SK-N-SH (cell line): ENCODE measurements around the gene ZNF444.

Experiments
- EP300 ChIP-seq, 2 experiments: IDR thresholded peaks; 2 replicates each; pipeline versions ENCODE4 v1.4.0 to v1.6.1; 2012; ENCODE audit warnings: borderline replicate concordance in 1 of 2, low read depth in 1 of 2, low read length in 1 of 2
- POLR2AphosphoS5 ChIP-seq: IDR thresholded peaks from 2 replicates; pipeline ENCODE4 v1.6.1; 2012; ENCODE audit warnings: low read depth, low read length
- YY1 ChIP-seq: IDR thresholded peaks from 2 replicates; pipeline ENCODE4 v1.4.0; 2012; ENCODE audit warnings: low read depth, mild to moderate bottlenecking
- TF ChIP-seq, protein P1 (sequence below): fragments of 200-600 bp; sonication (generic); IDR thresholded peaks from 2 replicates; pipeline ENCODE4 v1.6.1; 2017; ENCODE audit warnings: antibody characterized with exemption, mild to moderate bottlenecking, moderate library complexity
- TF ChIP-seq, protein P2 (sequence below): IDR thresholded peaks from 2 replicates; pipeline ENCODE4 v1.6.1; 2012; ENCODE audit warnings: mild to moderate bottlenecking, low read depth, low read length, moderate library complexity

DNA sequence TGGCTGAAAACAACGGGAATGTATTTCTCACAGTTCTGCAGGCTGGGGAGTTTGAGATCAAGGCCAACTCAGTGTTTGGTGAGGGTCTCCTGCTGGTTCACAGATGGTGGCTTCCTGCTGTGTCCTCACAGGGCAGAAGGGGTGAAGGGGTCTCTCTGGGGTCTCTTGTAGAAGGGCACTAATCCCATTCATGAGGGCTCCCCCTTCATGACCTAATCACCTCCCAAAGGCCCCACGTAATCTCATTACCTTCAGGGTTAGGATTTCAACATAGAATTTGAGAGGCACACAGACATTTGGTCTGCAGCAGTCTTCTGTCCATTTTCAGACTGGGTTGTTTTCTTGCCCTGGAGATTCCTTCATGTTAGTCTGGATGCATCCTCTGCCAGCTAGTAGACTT is 11.6 kb downstream of the ZNF444 start:
- no peak for TF ChIP-seq POLR2AphosphoS5
- TF ChIP-seq, protein P1, sequence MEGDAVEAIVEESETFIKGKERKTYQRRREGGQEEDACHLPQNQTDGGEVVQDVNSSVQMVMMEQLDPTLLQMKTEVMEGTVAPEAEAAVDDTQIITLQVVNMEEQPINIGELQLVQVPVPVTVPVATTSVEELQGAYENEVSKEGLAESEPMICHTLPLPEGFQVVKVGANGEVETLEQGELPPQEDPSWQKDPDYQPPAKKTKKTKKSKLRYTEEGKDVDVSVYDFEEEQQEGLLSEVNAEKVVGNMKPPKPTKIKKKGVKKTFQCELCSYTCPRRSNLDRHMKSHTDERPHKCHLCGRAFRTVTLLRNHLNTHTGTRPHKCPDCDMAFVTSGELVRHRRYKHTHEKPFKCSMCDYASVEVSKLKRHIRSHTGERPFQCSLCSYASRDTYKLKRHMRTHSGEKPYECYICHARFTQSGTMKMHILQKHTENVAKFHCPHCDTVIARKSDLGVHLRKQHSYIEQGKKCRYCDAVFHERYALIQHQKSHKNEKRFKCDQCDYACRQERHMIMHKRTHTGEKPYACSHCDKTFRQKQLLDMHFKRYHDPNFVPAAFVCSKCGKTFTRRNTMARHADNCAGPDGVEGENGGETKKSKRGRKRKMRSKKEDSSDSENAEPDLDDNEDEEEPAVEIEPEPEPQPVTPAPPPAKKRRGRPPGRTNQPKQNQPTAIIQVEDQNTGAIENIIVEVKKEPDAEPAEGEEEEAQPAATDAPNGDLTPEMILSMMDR = no peak
- TF ChIP-seq EP300 (IDR thresholded peaks at IDR 0.05; ENCODE audit: borderline replicate concordance in 1 of 2, low read depth in 1 of 2, low read length in 1 of 2) = no peak
- TF ChIP-seq, protein P2, sequence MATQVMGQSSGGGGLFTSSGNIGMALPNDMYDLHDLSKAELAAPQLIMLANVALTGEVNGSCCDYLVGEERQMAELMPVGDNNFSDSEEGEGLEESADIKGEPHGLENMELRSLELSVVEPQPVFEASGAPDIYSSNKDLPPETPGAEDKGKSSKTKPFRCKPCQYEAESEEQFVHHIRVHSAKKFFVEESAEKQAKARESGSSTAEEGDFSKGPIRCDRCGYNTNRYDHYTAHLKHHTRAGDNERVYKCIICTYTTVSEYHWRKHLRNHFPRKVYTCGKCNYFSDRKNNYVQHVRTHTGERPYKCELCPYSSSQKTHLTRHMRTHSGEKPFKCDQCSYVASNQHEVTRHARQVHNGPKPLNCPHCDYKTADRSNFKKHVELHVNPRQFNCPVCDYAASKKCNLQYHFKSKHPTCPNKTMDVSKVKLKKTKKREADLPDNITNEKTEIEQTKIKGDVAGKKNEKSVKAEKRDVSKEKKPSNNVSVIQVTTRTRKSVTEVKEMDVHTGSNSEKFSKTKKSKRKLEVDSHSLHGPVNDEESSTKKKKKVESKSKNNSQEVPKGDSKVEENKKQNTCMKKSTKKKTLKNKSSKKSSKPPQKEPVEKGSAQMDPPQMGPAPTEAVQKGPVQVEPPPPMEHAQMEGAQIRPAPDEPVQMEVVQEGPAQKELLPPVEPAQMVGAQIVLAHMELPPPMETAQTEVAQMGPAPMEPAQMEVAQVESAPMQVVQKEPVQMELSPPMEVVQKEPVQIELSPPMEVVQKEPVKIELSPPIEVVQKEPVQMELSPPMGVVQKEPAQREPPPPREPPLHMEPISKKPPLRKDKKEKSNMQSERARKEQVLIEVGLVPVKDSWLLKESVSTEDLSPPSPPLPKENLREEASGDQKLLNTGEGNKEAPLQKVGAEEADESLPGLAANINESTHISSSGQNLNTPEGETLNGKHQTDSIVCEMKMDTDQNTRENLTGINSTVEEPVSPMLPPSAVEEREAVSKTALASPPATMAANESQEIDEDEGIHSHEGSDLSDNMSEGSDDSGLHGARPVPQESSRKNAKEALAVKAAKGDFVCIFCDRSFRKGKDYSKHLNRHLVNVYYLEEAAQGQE = no peak
- no peak for TF ChIP-seq YY1
